OCI-LY7 (cell line): ENCODE results near the gene C2CD4B. TPM values are rescaled to one million over a fixed set of nuclear protein-coding genes. Genes with fewer than 3 reads are reported as not detected.

Experiments
- BruUV-seq: library from RNA; stranded (reverse); fragments of 400-500 nt; replicated peaks from 2 replicates; lab custom pipeline; 2021; lab: Mats Ljungman, UMichigan
- CTCF ChIA-PET: fragments of 300-600 bp; sonication (Branson Sonifier 250); formaldehyde crosslinking; loops from one replicate; lab custom pipeline; 2022; ENCODE audit warnings: antibody characterized with exemption; ENCODE audit not compliant: unreplicated experiment; lab: Charles Lee
- POLR2A ChIA-PET: fragments of 300-600 bp; sonication (Branson Sonifier 250); formaldehyde crosslinking; loops from one replicate; lab custom pipeline; 2022; ENCODE audit warnings: antibody characterized with exemption; lab: Charles Lee
- DNase-seq: peaks from one replicate; pipeline ENCODE4 v3.0.0-alpha.2; 2015; ENCODE audit warnings: low spot score
- H2AFZ ChIP-seq: fragments of 200-600 bp; sonication (generic), shearing (Covaris generic); 2 replicates; pipeline ENCODE4 v1.6.1; 2014; ENCODE audit warnings: mild to moderate bottlenecking, antibody characterized with exemption, low read length, moderate library complexity
- H3K27ac ChIP-seq: fragments of 200-600 bp; sonication (generic); 2 replicates; pipeline ENCODE4 v1.5.1; 2014; ENCODE audit warnings: mixed run types, low read depth, mild to moderate bottlenecking, moderate library complexity, low read length, inconsistent platforms; ENCODE audit not compliant: poor library complexity, severe bottlenecking
- H3K36me3 ChIP-seq: fragments of 200-600 bp; sonication (generic); 2 replicates; pipeline ENCODE4 v1.6.1; 2014; ENCODE audit warnings: mild to moderate bottlenecking, antibody characterized with exemption, low read length, moderate library complexity, mixed read lengths; ENCODE audit not compliant: insufficient read depth
- H3K4me1 ChIP-seq: fragments of 200-600 bp; sonication (generic); 2 replicates; pipeline ENCODE4 v1.5.1; 2014; ENCODE audit warnings: mild to moderate bottlenecking, low read length; ENCODE audit not compliant: insufficient read depth, poor library complexity, severe bottlenecking
- H3K4me2 ChIP-seq: fragments of 200-600 bp; sonication (generic); 2 replicates; pipeline ENCODE4 v1.6.1; 2014; ENCODE audit warnings: mild to moderate bottlenecking, low read length
- H3K4me3 ChIP-seq: fragments of 200-600 bp; sonication (generic); 2 replicates; pipeline ENCODE4 v1.5.1; 2014; ENCODE audit warnings: mild to moderate bottlenecking, low read depth, low read length; ENCODE audit not compliant: poor library complexity, severe bottlenecking
- H3K79me2 ChIP-seq: fragments of 200-600 bp; sonication (generic); 2 replicates; pipeline ENCODE4 v1.6.1; 2016; ENCODE audit warnings: low read depth, mild to moderate bottlenecking, low read length, moderate library complexity, mixed read lengths; ENCODE audit not compliant: insufficient read depth
- H3K9me2 ChIP-seq: fragments of 200-600 bp; sonication (generic); 2 replicates; pipeline ENCODE4 v1.6.1; 2016; ENCODE audit warnings: mild to moderate bottlenecking, low read length, mixed read lengths; ENCODE audit not compliant: insufficient read depth
- H3K9me3 ChIP-seq: fragments of 200-600 bp; sonication (generic); 2 replicates; pipeline ENCODE4 v1.6.1; 2014; ENCODE audit warnings: mild to moderate bottlenecking, mixed run types, low read length, mixed read lengths
- H4K20me1 ChIP-seq: fragments of 200-600 bp; sonication (generic); 2 replicates; pipeline ENCODE4 v1.6.1; 2014; ENCODE audit warnings: mild to moderate bottlenecking, antibody characterized with exemption, low read length, moderate library complexity, mixed read lengths; ENCODE audit not compliant: insufficient read depth
- EZH2phosphoT487 ChIP-seq: fragments of 200-600 bp; sonication (generic); IDR thresholded peaks from 2 replicates; pipeline ENCODE4 v1.6.1; 2018; ENCODE audit warnings: low read depth, borderline replicate concordance, mild to moderate bottlenecking, mixed run types, antibody characterized with exemption, low read length, moderate library complexity, mixed read lengths
- intact Hi-C: fragments of 100-400 bp; cut with micrococcal nuclease; formaldehyde crosslinking; loops from one replicate; pipeline ENCODE4 v1.10.0; 2022; ENCODE audit not compliant: unreplicated experiment
- total RNA-seq, 2 experiments: library from RNA; depleted of rRNA in 1 of 2; stranded (reverse); fragments of >200 nt in 1 of 2; shearing (Covaris generic) in 1 of 2; gene quantifications; 2 replicates each; pipeline ENCODE4 v1.2.3, GENCODE V29; 2014 to 2022
- TF ChIP-seq, protein P1 (sequence below): fragments of 200-600 bp; sonication (generic); conservative IDR thresholded peaks from 2 replicates; pipeline ENCODE4 v1.5.1; 2014; ENCODE audit warnings: mild to moderate bottlenecking, antibody characterized with exemption, low read length, moderate library complexity, mixed read lengths

Gene C2CD4B
- total RNA-seq, 2 experiments from 2014 or later: not detected

DNA sequence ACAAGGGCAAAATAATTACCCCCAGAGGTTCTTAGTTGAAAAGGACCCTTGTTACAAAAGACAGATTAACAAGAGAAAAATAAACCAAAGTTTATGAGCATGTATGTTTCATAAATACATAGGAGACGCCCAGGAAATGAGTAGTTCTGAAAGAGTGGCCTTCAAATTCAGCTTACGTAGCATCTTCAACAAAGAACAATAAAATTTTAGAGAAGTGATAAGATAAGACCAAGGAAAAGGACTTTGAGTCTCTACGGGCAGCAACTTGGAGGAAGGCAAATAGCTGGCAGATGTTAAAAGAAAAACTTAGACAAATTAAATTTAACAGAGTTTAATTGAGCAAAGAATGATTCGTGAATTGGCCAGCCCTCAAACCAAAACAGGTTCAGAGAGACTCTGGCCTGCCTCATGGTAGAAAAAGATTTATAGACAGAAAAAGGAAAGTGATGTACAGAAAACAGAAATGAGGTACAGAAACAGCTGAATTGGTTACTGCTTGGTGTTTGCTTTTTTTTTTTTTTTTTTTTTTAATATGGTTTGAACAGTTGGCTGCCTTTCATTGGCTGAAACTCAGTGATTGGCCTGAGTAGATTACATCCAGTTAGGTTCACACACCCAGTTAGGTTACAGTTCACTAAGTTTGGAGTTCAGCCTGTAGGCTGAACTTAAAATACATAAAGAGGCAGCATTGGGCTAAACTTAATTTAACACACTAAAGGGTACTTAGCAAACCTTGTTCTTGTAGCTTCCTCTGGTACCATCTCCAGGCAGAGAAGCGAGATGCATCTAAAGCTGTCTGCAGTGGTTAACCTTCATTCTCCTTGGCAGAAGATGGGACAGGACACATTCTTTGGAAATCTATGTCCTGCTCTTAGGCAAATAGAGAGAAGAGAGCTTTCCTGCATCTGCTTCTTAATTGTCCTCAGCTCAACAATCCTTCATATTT is 23.2 kb downstream of the C2CD4B start:
- H3K9me3 ChIP-seq: no peaks in the 10 kb centered on the region
- no TSS peak for BruUV-seq
- no peak for DNase-seq
- ChIA-PET CTCF (no interaction called here), POLR2A (no interaction called here)
- intact Hi-C loops: no loop called here
- no peaks in the 10 kb centered on the region for H3K9me2 ChIP-seq
- H3K36me3 ChIP-seq: no peaks in the 10 kb centered on the region
- H3K4me3 ChIP-seq: no peak overlapping the region
- H2AFZ ChIP-seq: no peak overlapping the region
- no peaks in the 10 kb centered on the region for H3K4me1 ChIP-seq
- H4K20me1 ChIP-seq: no peaks in the 10 kb centered on the region
- H3K79me2 ChIP-seq: no peaks in the 10 kb centered on the region
- no peak overlapping the region for H3K27ac ChIP-seq
- TF ChIP-seq, protein P1, sequence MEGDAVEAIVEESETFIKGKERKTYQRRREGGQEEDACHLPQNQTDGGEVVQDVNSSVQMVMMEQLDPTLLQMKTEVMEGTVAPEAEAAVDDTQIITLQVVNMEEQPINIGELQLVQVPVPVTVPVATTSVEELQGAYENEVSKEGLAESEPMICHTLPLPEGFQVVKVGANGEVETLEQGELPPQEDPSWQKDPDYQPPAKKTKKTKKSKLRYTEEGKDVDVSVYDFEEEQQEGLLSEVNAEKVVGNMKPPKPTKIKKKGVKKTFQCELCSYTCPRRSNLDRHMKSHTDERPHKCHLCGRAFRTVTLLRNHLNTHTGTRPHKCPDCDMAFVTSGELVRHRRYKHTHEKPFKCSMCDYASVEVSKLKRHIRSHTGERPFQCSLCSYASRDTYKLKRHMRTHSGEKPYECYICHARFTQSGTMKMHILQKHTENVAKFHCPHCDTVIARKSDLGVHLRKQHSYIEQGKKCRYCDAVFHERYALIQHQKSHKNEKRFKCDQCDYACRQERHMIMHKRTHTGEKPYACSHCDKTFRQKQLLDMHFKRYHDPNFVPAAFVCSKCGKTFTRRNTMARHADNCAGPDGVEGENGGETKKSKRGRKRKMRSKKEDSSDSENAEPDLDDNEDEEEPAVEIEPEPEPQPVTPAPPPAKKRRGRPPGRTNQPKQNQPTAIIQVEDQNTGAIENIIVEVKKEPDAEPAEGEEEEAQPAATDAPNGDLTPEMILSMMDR: no peak
- no peak for TF ChIP-seq EZH2phosphoT487
- H3K4me2 ChIP-seq: no peak overlapping the region

- no TSS peak for BruUV-seq
- no peaks in the 10 kb centered on the region for H3K4me1 ChIP-seq
- TF ChIP-seq EZH2phosphoT487: no peak
- TF ChIP-seq, protein P1: no peak
- CTCF ChIA-PET: no interaction called here
- H3K79me2 ChIP-seq: no peaks in the 10 kb centered on the region
- H3K36me3 ChIP-seq: no peaks in the 10 kb centered on the region
- DNase-seq: no peak
- POLR2A ChIA-PET: interaction anchor here (0.7 kb wide), 1 partner anchor 68 kb away, joined by 3 read pairs; no protein-coding TSS in a partner anchor
- H3K9me2 ChIP-seq: no peaks in the 10 kb centered on the region
- H3K27ac ChIP-seq: no peak overlapping the region
- no peaks in the 10 kb centered on the region for H4K20me1 ChIP-seq
- H3K4me3 ChIP-seq: no peak overlapping the region
- H2AFZ ChIP-seq: no peak overlapping the region
- intact Hi-C loops: no loop called here
- no peaks in the 10 kb centered on the region for H3K9me3 ChIP-seq
- H3K4me2 ChIP-seq: no peak overlapping the region
Observed at GRCh38 chr15:62141200-62141599, 23.9 kb downstream of the C2CD4B start.

GRCh38 chr15:62138124-62138523 is 27.0 kb downstream of the C2CD4B start:
- Histone ChIP-seq H3K4me2 (no peak overlapping the region), H3K9me3 (no peaks in the 10 kb centered on the region), H2AFZ (no peak overlapping the region), H3K4me1 (no peaks in the 10 kb centered on the region), H3K27ac (no peak overlapping the region), H3K4me3 (no peak overlapping the region), H4K20me1 (no peaks in the 10 kb centered on the region), H3K79me2 (no peaks in the 10 kb centered on the region), H3K9me2 (no peaks in the 10 kb centered on the region), H3K36me3 (no peaks in the 10 kb centered on the region)
- POLR2A ChIA-PET: no interaction called here
- no TSS peak for BruUV-seq
- intact Hi-C loops: no loop called here
- CTCF ChIA-PET: no interaction called here
- TF ChIP-seq, protein P1: no peak
- TF ChIP-seq EZH2phosphoT487: no peak
- no peak for DNase-seq
